SW480 (cell line): ENCODE results near the gene PASK.
"Not testable (repeated sequence)": the region's sequence is repeated elsewhere in the genome, so short reads cannot be mapped to it uniquely, and the experiment has no call there.

Source experiments
- DNase-seq: peaks from one replicate; pipeline ENCODE4 v3.0.0-alpha.2; 2016; ENCODE audit warnings: low spot score

PASK gene

GRCh38 chr2:241104611-241105010 is 44.7 kb downstream of the PASK start:
- not testable (repeated sequence) for DNase-seq

- DNase-seq, result no peak
These were observed 46.1 kb downstream of the PASK start for GRCh38 chr2:241103176-241103595.

- peak; percentile 82 for DNase-seq
These were observed 47.0 kb downstream of the PASK start, which contains the start of gene MTERF4 for GRCh38 chr2:241102239-241102803. Gene MTERF4 (minus strand): TSS chr2:241102287. CDS start chr2:241102273, 14 bp downstream.

GRCh38 chr2:241099246-241099645 is 50.0 kb downstream of the PASK start:
- DNase-seq, result no peak

- no peak for DNase-seq
These were observed 52.3 kb downstream of the PASK start for GRCh38 chr2:241096979-241097378.

- DNase-seq, result no peak
These were observed 53.5 kb downstream of the PASK start for GRCh38 chr2:241095594-241096290.

- no peak for DNase-seq
These were observed 54.3 kb downstream of the PASK start for GRCh38 chr2:241094924-241095420.

GRCh38 chr2:241094172-241094571 is 55.1 kb downstream of the PASK start:
- DNase-seq, result no peak

- not testable (repeated sequence) for DNase-seq
These were observed 56.0 kb downstream of the PASK start for GRCh38 chr2:241093133-241093781.

- DNase-seq, result no peak
These were observed 56.6 kb downstream of the PASK start for GRCh38 chr2:241092677-241093076.

GRCh38 chr2:241091734-241092445 is 57.4 kb downstream of the PASK start:
- DNase-seq, result no peak

- no peak for DNase-seq
These were observed 58.1 kb downstream of the PASK start for GRCh38 chr2:241091201-241091600.

- DNase-seq, result no peak
These were observed 60.2 kb downstream of the PASK start for GRCh38 chr2:241088791-241089732.

GRCh38 chr2:241088376-241088775 is 60.9 kb downstream of the PASK start:
- no peak for DNase-seq

GRCh38 chr2:241087420-241088268 is 61.6 kb downstream of the PASK start:
- DNase-seq, result no peak

- DNase-seq, result no peak
These were observed 64.3 kb downstream of the PASK start for GRCh38 chr2:241084856-241085444.

GRCh38 chr2:241083091-241083415 is 66.2 kb downstream of the PASK start:
- DNase-seq, result no peak

GRCh38 chr2:241082341-241083090 is 66.8 kb downstream of the PASK start:
- DNase-seq, result no peak

GRCh38 chr2:241081643-241082340 is 67.5 kb downstream of the PASK start:
- no peak for DNase-seq
